ENCODE data around the gene PCSK5. TPM values are rescaled to one million over a fixed set of nuclear protein-coding genes. Genes with fewer than 3 reads are reported as not detected.

PCSK5 gene
- total and polyA plus RNA-seq, 2 donors (not counting 3 experiments of a cell fraction or from before 2014, with no cell fraction given) = 2.6 to 4.8 TPM

- Histone ChIP-seq H3K4me1 (ENCODE audit: control insufficient read depth, extremely low read depth, insufficient read depth, low read length) (no peaks in the 10 kb centered on the region), H2AFZ (ENCODE audit: low read depth, low read length) (no peak overlapping the region)
- CTCF ChIA-PET = no interaction called here
These were observed 177.2 kb downstream of the PCSK5 start for GRCh38 chr9:76067696-76068095.

More at GRCh38 chr9:76067696-76068095, 177.2 kb downstream of the PCSK5 start:
- H3K27me3 ChIP-seq (ENCODE audit: control insufficient read depth in 2 of 2, insufficient read depth in 2 of 2, low read length in 2 of 2) = no peaks in the 10 kb centered on the region
- H3K9ac ChIP-seq (replicated peaks; ENCODE audit: extremely low read depth, insufficient read depth, low read length) = no peak overlapping the region
- no peak for DNase-seq (ENCODE audit: low read depth, low spot score)
- H4K20me1 ChIP-seq (replicated peaks; ENCODE audit: control insufficient read depth, extremely low read depth, insufficient read depth, low read length) = no peaks in the 10 kb centered on the region
- intact Hi-C loops (cut with micrococcal nuclease) = no loop called here
- H3K36me3 ChIP-seq (ENCODE audit: control insufficient read depth in 2 of 2, extremely low read depth in 1 of 2, insufficient read depth in 2 of 2, low read length in 2 of 2) = no peaks in the 10 kb centered on the region
- no peaks in the 10 kb centered on the region for H3K9me1 ChIP-seq (replicated peaks; ENCODE audit: control insufficient read depth, extremely low read depth, insufficient read depth, low read length)
- no TSS peak for BruUV-seq (replicated peaks)
- H3K4me2 ChIP-seq (ENCODE audit: insufficient read depth, low read length) = no peak overlapping the region
- H3K9me3 ChIP-seq (replicated peaks; ENCODE audit: control insufficient read depth, insufficient read depth, low read length) = no peaks in the 10 kb centered on the region
- FAIRE-seq = no peak
- POLR2A ChIA-PET = interaction anchor here (0.6 kb wide), 1 partner anchor 323 kb away, joined by 7 read pairs; no protein-coding TSS in a partner anchor
- H3K79me2 ChIP-seq (ENCODE audit: control insufficient read depth, insufficient read depth, low read length) = no peaks in the 10 kb centered on the region
- no peak for TF ChIP-seq JUN (IDR thresholded peaks at IDR 0.05; ENCODE audit: borderline replicate concordance, insufficient read depth, insufficient read length, low read depth)
- TF ChIP-seq, protein P1, sequence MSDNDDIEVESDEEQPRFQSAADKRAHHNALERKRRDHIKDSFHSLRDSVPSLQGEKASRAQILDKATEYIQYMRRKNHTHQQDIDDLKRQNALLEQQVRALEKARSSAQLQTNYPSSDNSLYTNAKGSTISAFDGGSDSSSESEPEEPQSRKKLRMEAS (IDR thresholded peaks at IDR 0.05; ENCODE audit: insufficient read depth, insufficient read length) = no peak
- no peak for TF ChIP-seq POLR2A (IDR thresholded peaks at IDR 0.05; ENCODE audit: low read depth, low read length)
- TF ChIP-seq EZH2 (IDR thresholded peaks at IDR 0.05; ENCODE audit: borderline replicate concordance, low read depth, low read length, severe bottlenecking) = no peak
- TF ChIP-seq, protein P2, sequence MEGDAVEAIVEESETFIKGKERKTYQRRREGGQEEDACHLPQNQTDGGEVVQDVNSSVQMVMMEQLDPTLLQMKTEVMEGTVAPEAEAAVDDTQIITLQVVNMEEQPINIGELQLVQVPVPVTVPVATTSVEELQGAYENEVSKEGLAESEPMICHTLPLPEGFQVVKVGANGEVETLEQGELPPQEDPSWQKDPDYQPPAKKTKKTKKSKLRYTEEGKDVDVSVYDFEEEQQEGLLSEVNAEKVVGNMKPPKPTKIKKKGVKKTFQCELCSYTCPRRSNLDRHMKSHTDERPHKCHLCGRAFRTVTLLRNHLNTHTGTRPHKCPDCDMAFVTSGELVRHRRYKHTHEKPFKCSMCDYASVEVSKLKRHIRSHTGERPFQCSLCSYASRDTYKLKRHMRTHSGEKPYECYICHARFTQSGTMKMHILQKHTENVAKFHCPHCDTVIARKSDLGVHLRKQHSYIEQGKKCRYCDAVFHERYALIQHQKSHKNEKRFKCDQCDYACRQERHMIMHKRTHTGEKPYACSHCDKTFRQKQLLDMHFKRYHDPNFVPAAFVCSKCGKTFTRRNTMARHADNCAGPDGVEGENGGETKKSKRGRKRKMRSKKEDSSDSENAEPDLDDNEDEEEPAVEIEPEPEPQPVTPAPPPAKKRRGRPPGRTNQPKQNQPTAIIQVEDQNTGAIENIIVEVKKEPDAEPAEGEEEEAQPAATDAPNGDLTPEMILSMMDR (IDR thresholded peaks at IDR 0.05; ENCODE audit: extremely low read depth in 1 of 2, insufficient read depth in 1 of 2, low read depth in 1 of 2, low read length in 2 of 2) = no peak
- no peak for TF ChIP-seq FOS (IDR thresholded peaks at IDR 0.05; ENCODE audit: borderline replicate concordance, insufficient read depth, low read length)
- no peak for TF ChIP-seq POLR2AphosphoS5 (IDR thresholded peaks at IDR 0.05; ENCODE audit: insufficient read depth, low read depth, low read length)
- TF ChIP-seq MYC (IDR thresholded peaks at IDR 0.05; ENCODE audit: low read depth, low read length) = no peak
- no peak for TF ChIP-seq GATA2 (IDR thresholded peaks at IDR 0.05; ENCODE audit: insufficient read depth, insufficient read length, low read depth, low read length)
- dilution Hi-C loops (cut with MboI; ENCODE audit: extremely low pct_ligation_motif_present, low sequenced_read_pairs) = no loop called here
- H3K27ac ChIP-seq (ENCODE audit: insufficient read depth, low read depth, low read length) = no peak overlapping the region
- H3K4me3 ChIP-seq (replicated peaks in 1 of 3; ENCODE audit: insufficient read depth in 1 of 3, low read depth in 1 of 3, low read length in 3 of 3) = no peak overlapping the region
